ENCODE results near the gene PHLDB2. TPM values are rescaled to one million over a fixed set of nuclear protein-coding genes. Genes with fewer than 3 reads are reported as not detected.

The PHLDB2 gene
- total and polyA plus RNA-seq, 2 of the 4 experiments (the other 2 are of a cell fraction): 10.6 to 28.7 TPM

DNA sequence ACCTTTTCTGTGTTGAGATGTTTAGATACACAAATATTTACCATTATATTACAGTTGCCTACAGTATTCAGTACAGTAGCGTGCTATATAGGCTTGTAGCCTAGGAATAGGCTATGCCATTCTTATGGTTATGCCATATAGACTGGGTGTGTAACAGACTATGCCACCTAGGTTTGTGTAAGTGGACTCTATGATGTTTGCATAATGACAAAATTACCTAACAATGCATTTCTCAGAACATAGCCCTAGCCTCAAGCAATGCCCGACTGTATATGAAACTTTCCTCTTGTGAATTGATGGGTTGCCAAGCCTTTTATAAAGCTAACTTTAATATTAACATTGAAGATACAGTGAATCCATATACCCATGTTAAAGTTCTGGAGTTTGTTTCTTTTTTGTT, 10.3 kb upstream of the PHLDB2 start:
- Histone ChIP-seq H3K9ac (ENCODE audit: low read depth, low read length) (no peak overlapping the region), H3K27me3 (ENCODE audit: control insufficient read depth, insufficient read depth, low read length) (no peaks in the 10 kb centered on the region), H3K4me3 (ENCODE audit: insufficient read depth, low read depth, low read length) (no peak overlapping the region), H2BK15ac (ENCODE audit: low read depth, low read length) (no peak overlapping the region), H2AFZ (replicated peaks; ENCODE audit: low read length, poor library complexity) (no peak overlapping the region), H2BK5ac (ENCODE audit: low read depth, low read length, poor library complexity, severe bottlenecking) (no peak overlapping the region), H3K27ac (ENCODE audit: insufficient read depth, low read length) (no peak overlapping the region), H3K23ac (ENCODE audit: low read depth, low read length) (no peak overlapping the region), H3K4me2 (ENCODE audit: low read depth, low read length) (no peak overlapping the region), H3K4ac (ENCODE audit: low read depth, low read length) (no peak overlapping the region), H4K91ac (ENCODE audit: insufficient read depth, low read depth, low read length) (no peak overlapping the region), H3K56ac (ENCODE audit: extremely low read depth, insufficient read depth, low read length) (no peak overlapping the region), H3K4me1 (ENCODE audit: control insufficient read depth, insufficient read depth, low read length) (peaks cover 8% of the 10 kb centered on the region; the same call in 1 of the 2 replicates), H2AK9ac (replicated peaks; ENCODE audit: low read depth, low read length, poor library complexity) (no peak overlapping the region), H4K8ac (ENCODE audit: low read depth in 2 of 2, low read length in 2 of 2) (no peak overlapping the region), H2BK120ac (ENCODE audit: low read depth, low read length) (0 out of 2 replicates have a peak overlapping the region, but pooled peaks have one; percentile 39), H2AK5ac (ENCODE audit: low read depth, low read length) (no peak overlapping the region), H3K9me3 (ENCODE audit: control insufficient read depth, insufficient read depth, low read length) (no peaks in the 10 kb centered on the region), H3K18ac (ENCODE audit: low read depth, low read length) (no peak overlapping the region; the same call in 1 of the 2 replicates), H2BK20ac (ENCODE audit: low read depth, low read length) (no peak overlapping the region), H3K14ac (replicated peaks; ENCODE audit: low read depth, low read length) (no peak overlapping the region), H3K79me1 (ENCODE audit: low read depth in 1 of 2, low read length in 2 of 2) (no peaks in the 10 kb centered on the region), H4K20me1 (ENCODE audit: insufficient read depth, low read length) (no peaks in the 10 kb centered on the region), H3K36me3 (ENCODE audit: control insufficient read depth, insufficient read depth, low read length) (no peaks in the 10 kb centered on the region), H3K9me1 (ENCODE audit: insufficient read depth, low read length) (no peaks in the 10 kb centered on the region), H4K5ac (ENCODE audit: low read depth, low read length) (no peak overlapping the region)
- POLR2A ChIA-PET (ENCODE audit: unreplicated experiment): no interaction called here
- CTCF ChIA-PET: no interaction called here
- intact Hi-C loops (cut with micrococcal nuclease): loop anchor here (5.0 kb wide), 1 partner anchor 36 kb away; no protein-coding TSS in a partner anchor
- in situ Hi-C loops (cut with MboI; ENCODE audit: low sequenced_read_pairs): no loop called here
- DNase-seq (no peak), ATAC-seq (ENCODE audit: low read depth) (no peak)
- BruUV-seq (replicated peaks): no TSS peak
- dilution Hi-C loops (cut with HindIII; ENCODE audit: low sequenced_read_pairs, unreplicated experiment): no loop called here
- TF ChIP-seq, protein P1, sequence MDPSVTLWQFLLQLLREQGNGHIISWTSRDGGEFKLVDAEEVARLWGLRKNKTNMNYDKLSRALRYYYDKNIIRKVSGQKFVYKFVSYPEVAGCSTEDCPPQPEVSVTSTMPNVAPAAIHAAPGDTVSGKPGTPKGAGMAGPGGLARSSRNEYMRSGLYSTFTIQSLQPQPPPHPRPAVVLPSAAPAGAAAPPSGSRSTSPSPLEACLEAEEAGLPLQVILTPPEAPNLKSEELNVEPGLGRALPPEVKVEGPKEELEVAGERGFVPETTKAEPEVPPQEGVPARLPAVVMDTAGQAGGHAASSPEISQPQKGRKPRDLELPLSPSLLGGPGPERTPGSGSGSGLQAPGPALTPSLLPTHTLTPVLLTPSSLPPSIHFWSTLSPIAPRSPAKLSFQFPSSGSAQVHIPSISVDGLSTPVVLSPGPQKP (IDR thresholded peaks at IDR 0.05; ENCODE audit: borderline replicate concordance, low read depth, low read length): no peak
- no peak for TF ChIP-seq RFX5 (IDR thresholded peaks at IDR 0.05; ENCODE audit: low read depth, low read length)
- TF ChIP-seq RCOR1 (IDR thresholded peaks at IDR 0.05; ENCODE audit: insufficient replicate concordance, low read length): no peak
- TF ChIP-seq CHD1 (IDR thresholded peaks at IDR 0.05; ENCODE audit: low read depth, low read length): no peak
- TF ChIP-seq FOS (IDR thresholded peaks at IDR 0.05; ENCODE audit: low read depth, low read length): no peak
- WGBS, 2 experiments (ENCODE audit: extremely low coverage in 2 of 2, insufficient read length in 1 of 2): no CpG with 5 or more reads among the region's 2 CpGs

All from IMR-90 (cell line).